Lower leg skin (tissue), 4 donors: ENCODE measurements around the gene RNF34. TPM values are rescaled to one million over a fixed set of nuclear protein-coding genes. Genes with fewer than 3 reads are reported as not detected.

Experiments used
- DNase-seq, 2 donors: peaks; one replicate each; pipeline ENCODE4 v3.0.0-alpha.2; 2019; ENCODE audit warnings: low spot score in 2 of 2
- H3K4me3 ChIP-seq: fragments of 200-600 bp; sonication (generic); 2 replicates; pipeline ENCODE4 v1.5.1; 2017; ENCODE audit warnings: mild to moderate bottlenecking, low read depth; ENCODE audit not compliant: poor library complexity, severe bottlenecking
- POLR2A ChIP-seq, 2 donors: fragments of 450-650 bp; IDR thresholded peaks; one replicate each; pipeline ENCODE4 v1.6.1; 2016 to 2017; ENCODE audit warnings: antibody characterized with exemption in 2 of 2, mild to moderate bottlenecking in 1 of 2, moderate library complexity in 1 of 2
- WGBS, 2 donors: methylation state at CpG; one replicate each; pipeline ENCODE4 v1.1.5; 2018; 5-methylcytosine and 5-hydroxymethylcytosine counted together
- intact Hi-C: fragments of 100-400 bp; cut with DNase I; formaldehyde crosslinking; loops from one replicate; pipeline ENCODE4 v1.15.0; 2023; ENCODE audit warnings: low total_unique reads
- total RNA-seq, 4 donors: library from RNA; depleted of rRNA; stranded (reverse); fragments of >200 nt; gene quantifications; one replicate each; pipeline ENCODE4 v1.1.0, GENCODE V29; 2016
- TF ChIP-seq, protein P1 (sequence below), 3 donors: fragments of 450-650 bp; IDR thresholded peaks; one replicate each; pipeline ENCODE4 v1.5.1; 2016; ENCODE audit warnings: antibody characterized with exemption in 3 of 3, mild to moderate bottlenecking in 3 of 3, moderate library complexity in 2 of 3

Gene RNF34
- total RNA-seq, 4 donors from 2014 or later, result 18.9 to 32.1 (median 25.8) TPM

DNA sequence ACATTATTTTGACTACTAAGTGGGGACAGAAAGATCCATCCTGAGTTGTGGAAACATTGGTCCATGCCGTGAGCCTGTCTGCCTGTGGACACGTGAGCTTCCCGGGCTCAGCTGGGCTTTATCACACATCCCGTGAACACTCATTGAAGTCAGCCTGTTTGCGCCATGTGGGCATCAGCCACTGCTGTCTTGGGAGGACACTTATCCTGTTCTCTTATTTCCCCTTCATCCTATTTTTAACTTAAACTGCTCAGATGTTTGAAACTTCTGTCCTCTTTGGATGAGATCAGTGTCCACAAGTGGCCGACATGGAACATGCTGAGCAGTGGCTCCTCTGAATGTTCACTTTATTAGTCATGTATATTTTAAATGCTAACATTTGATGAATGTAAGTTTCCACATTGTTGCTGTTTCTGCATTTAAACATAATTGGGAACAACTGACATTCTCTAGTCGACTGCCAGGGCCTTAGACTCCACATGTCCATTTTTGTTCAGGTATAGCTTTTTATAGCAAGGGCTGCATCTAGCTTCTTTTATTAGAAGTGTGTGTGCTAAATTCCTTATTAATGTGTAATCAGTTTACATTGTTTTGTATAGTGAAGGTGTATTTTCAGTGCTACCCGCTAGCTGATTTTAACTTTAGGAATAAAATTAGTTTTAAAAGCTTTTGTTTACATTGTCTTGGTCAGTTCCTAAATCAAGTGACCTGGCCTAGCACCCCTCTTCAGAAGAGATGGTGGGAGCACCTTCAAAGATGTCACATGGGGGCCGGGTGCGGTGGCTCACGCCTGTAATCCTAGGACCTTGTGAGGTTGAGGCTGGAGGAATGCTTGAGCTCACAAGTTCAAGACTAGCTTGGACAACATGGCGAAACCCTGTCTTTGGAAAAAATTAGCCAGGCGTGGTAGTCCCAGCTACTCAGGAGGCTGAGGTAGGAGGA is 24.0 kb downstream of the RNF34 start:
- H3K4me3 ChIP-seq, result no peak overlapping the region
- WGBS, 2 donors, result 89 to 93% methylated on average over 13 of the region's 13 CpGs
- TF ChIP-seq, protein P1, sequence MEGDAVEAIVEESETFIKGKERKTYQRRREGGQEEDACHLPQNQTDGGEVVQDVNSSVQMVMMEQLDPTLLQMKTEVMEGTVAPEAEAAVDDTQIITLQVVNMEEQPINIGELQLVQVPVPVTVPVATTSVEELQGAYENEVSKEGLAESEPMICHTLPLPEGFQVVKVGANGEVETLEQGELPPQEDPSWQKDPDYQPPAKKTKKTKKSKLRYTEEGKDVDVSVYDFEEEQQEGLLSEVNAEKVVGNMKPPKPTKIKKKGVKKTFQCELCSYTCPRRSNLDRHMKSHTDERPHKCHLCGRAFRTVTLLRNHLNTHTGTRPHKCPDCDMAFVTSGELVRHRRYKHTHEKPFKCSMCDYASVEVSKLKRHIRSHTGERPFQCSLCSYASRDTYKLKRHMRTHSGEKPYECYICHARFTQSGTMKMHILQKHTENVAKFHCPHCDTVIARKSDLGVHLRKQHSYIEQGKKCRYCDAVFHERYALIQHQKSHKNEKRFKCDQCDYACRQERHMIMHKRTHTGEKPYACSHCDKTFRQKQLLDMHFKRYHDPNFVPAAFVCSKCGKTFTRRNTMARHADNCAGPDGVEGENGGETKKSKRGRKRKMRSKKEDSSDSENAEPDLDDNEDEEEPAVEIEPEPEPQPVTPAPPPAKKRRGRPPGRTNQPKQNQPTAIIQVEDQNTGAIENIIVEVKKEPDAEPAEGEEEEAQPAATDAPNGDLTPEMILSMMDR (IDR thresholded peaks at IDR 0.05), result no peak
- TF ChIP-seq POLR2A (IDR thresholded peaks at IDR 0.05), result no peak
- intact Hi-C loops, result no loop called here
- DNase-seq, result peak in 1 of 2 donors; percentile 45

DNA sequence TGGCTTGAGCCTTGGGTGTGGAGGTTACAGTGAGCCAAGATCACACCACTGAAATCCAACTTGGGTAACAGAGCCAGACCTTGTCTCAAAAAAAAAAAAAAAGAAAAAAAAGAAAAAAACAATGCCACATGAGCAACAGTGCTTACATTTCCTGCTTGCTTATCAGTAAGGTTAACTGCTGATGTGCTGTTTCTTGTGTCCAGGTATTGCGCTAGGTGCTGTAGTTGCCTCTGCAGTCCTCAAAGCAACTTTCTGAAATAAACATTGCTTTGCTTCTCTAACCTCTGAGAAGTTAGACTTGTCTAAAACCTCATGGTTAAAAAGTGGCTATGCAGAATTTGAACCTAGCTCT is 24.7 kb downstream of the RNF34 start:
- 86 to 97% methylated on average over 1 of the region's 1 CpG for WGBS, 2 donors

DNA sequence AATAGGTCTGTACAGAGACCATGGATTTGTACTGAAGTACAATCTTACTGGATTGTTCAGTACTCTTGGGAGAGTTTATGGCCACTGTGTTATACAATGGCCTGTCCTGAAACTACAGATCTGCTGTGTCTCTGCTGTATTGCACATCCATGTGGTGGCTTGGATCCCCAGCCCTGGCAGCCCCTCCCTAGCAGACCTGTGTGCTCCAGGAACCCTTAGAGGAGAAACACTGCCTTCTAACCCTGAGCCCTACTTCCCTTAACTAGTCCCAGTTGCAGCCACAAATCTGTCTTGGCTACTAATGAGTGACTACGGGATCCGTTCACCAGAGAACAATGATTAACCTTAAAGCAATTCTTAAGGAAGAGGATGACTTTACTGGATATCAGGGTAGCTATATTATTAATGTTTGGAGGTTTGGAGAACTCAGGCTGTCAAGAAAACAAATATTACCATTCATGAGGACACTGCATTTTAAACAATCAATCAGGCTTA is 27.7 kb downstream of the RNF34 start:
- TF ChIP-seq, protein P1 (IDR thresholded peaks at IDR 0.05), result no peak
- no peak for TF ChIP-seq POLR2A (IDR thresholded peaks at IDR 0.05)
- DNase-seq, result peak in 1 of 2 donors; percentile 21
- intact Hi-C loops, result no loop called here
- WGBS, 2 donors, result 76 to 84% methylated on average over 2 of the region's 2 CpGs
- H3K4me3 ChIP-seq, result no peak overlapping the region

More for the DNA sequence above, 24.7 kb downstream of the RNF34 start:
- TF ChIP-seq, protein P1 (IDR thresholded peaks at IDR 0.05), result no peak
- no peak for TF ChIP-seq POLR2A (IDR thresholded peaks at IDR 0.05)
- no peak overlapping the region for H3K4me3 ChIP-seq
- intact Hi-C loops, result no loop called here
- no peak for DNase-seq

DNA sequence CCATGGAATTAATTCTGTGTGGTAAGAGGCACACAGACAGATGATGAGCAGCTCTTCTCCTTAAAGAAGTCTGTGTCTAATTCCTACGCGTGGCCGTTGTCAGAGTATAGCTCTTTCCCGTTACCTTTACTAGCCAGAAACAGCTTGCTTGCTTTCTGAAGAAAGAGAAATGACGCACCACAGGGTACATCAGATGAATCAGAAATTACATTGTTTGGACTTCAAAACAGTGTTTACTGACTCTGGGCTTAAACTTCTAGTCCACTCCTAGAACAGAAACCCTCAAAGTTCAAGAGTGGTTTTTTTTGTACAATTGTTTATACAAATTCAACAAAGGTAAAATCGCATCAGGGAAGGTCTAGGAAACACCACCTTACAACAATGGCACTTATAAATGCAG is 29.0 kb downstream of the RNF34 start:
- no peak for TF ChIP-seq POLR2A (IDR thresholded peaks at IDR 0.05)
- TF ChIP-seq, protein P1 (IDR thresholded peaks at IDR 0.05), result no peak
- peak in 1 of 2 donors; percentile 12 for DNase-seq
- intact Hi-C loops, result no loop called here
- 94 to 97% methylated on average over 6 of the region's 6 CpGs for WGBS, 2 donors
- no peak overlapping the region for H3K4me3 ChIP-seq

DNA sequence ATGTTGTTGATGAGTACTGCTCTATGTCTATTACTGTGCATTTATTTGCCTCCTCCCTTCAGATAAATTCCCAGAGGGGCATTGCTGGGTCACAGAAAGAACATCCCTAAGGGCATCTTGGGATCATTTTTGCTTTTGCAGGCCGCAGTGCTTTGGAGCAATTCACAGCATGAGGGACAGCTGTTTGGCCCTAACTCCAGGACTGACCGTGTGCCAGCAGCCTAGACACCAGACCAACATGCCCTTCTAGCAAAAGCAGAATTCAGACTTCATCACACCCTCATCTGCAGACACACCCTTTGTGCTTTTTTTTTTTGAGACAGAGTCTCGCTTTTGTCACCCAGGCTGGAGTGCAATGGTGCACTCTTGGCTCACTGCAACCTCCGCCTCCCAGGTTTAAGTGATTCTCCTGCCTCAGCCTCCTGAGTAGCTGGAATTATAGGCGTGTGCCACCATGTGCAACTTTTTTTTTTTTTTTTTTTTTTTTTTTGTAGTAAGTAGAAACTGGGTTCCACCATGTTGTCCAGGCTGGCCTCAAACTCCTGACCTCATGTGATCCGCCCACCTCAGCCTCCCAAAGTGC is 31.0 kb downstream of the RNF34 start:
- 84% methylated on average over 6 of the region's 6 CpGs for WGBS, 2 donors
- intact Hi-C loops, result no loop called here

More for the DNA sequence above, 31.0 kb downstream of the RNF34 start:
- peak in 1 of 2 donors; percentile 34 for DNase-seq
- no peak for TF ChIP-seq POLR2A (IDR thresholded peaks at IDR 0.05)
- TF ChIP-seq, protein P1 (IDR thresholded peaks at IDR 0.05), result no peak
- no peak overlapping the region for H3K4me3 ChIP-seq
